GM12874 (cell line): Measurements from ENCODE around the gene ZP3.

Experiments
- CTCF ChIP-seq: IDR thresholded peaks from 2 replicates; pipeline ENCODE4 v1.5.1; 2011; ENCODE audit warnings: low read depth, mild to moderate bottlenecking, control low read depth, low read length, moderate library complexity; ENCODE audit not compliant: insufficient read depth

ZP3 gene

GRCh38 chr7:76424413-76425111 lies at the start of gene ZP3:
ZP3 (plus strand) TSS chr7:76424950; CDS start chr7:76424965, 15 bp downstream.
- no peak for TF ChIP-seq CTCF

GRCh38 chr7:76375251-76375650 lies 49.5 kb upstream of the ZP3 start:
- no peak for TF ChIP-seq CTCF

- no peak for TF ChIP-seq CTCF
Observed at GRCh38 chr7:76377186-76377918, 47.4 kb upstream of the ZP3 start.

GRCh38 chr7:76380623-76380966 lies 44.2 kb upstream of the ZP3 start:
- TF ChIP-seq CTCF = no peak

GRCh38 chr7:76381814-76382213 lies 42.9 kb upstream of the ZP3 start:
- no peak for TF ChIP-seq CTCF

- TF ChIP-seq CTCF = no peak
Observed at GRCh38 chr7:76383089-76383944, 41.4 kb upstream of the ZP3 start.

GRCh38 chr7:76386691-76387260 lies 38.0 kb upstream of the ZP3 start:
- no peak for TF ChIP-seq CTCF
